Activated naive CD4-positive, alpha-beta T cell treated with anti-CD3 and anti-CD28 coated beads, Interleukin-2, amount 50 U/mL, for 72 hours (primary cell): ENCODE measurements around the gene TPRX1. TPM values are rescaled to one million over a fixed set of nuclear protein-coding genes. Genes with fewer than 3 reads are reported as not detected.
"Not testable (repeated sequence)": the region's sequence is repeated elsewhere in the genome, so short reads cannot be mapped to it uniquely, and the experiment has no call there.

Experiments
- ATAC-seq, 2 donors: fragments of 150-1000 bp; cut with Tn5 transposase; 2 replicates each; pipeline ENCODE4 v1.10.0; 2021; ENCODE audit warnings: mild to moderate bottlenecking in 2 of 2, moderate library complexity in 2 of 2
- DNase-seq, 2 donors: peaks; one replicate each; pipeline ENCODE4 v3.0.0; 2021 to 2022; ENCODE audit warnings: low spot score in 2 of 2
- H3K27ac Mint-ChIP-seq, 2 donors: one replicate each; pipeline ENCODE4 v1.8.0; 2022; ENCODE audit warnings: mild to moderate bottlenecking in 2 of 2, mixed read lengths in 2 of 2
- H3K36me3 Mint-ChIP-seq, 2 donors: one replicate each; pipeline ENCODE4 v1.8.0; 2022; ENCODE audit warnings: mixed read lengths in 2 of 2
- H3K9me3 Mint-ChIP-seq, 2 donors: one replicate each; pipeline ENCODE4 v1.8.0; 2022; ENCODE audit warnings: mixed read lengths in 2 of 2
- total RNA-seq, 2 donors: library from RNA; stranded (reverse); gene quantifications; one replicate each; pipeline ENCODE4 v1.2.3, GENCODE V29; 2022

The TPRX1 gene
- total RNA-seq, 2 donors from 2014 or later = not detected

- ATAC-seq = no peak
- Mint-ChIP-seq H3K9me3 (no peaks in the 10 kb centered on the region), H3K27ac (peak overlapping the region; percentile 96 to 99), H3K36me3 (peaks cover 15 to 20% of the 10 kb centered on the region in 2 donors)
- DNase-seq = no peak
Observed at GRCh38 chr19:47780215-47780551, 24.2 kb downstream of the TPRX1 start.

GRCh38 chr19:47779524-47780214, 24.7 kb downstream of the TPRX1 start:
- Mint-ChIP-seq H3K36me3 (peaks cover 15 to 20% of the 10 kb centered on the region in 2 donors), H3K9me3 (no peaks in the 10 kb centered on the region), H3K27ac (peak overlapping the region; percentile 96 to 99)
- DNase-seq (no peak), ATAC-seq (no peak)

GRCh38 chr19:47778954-47779351, 25.4 kb downstream of the TPRX1 start:
- H3K36me3 Mint-ChIP-seq = peaks cover 15 to 20% of the 10 kb centered on the region in 2 donors
- no peaks in the 10 kb centered on the region for H3K9me3 Mint-ChIP-seq
- ATAC-seq (no peak), DNase-seq (peak in 1 of 2 donors; percentile 18)
- H3K27ac Mint-ChIP-seq = peak overlapping the region; percentile 96 to 99

- H3K27ac Mint-ChIP-seq = peak within 1 kb of the TSS; percentile 96 to 99
Observed at GRCh38 chr19:47778049-47778953, 26.1 kb downstream of the TPRX1 start, which contains the start of gene SELENOW. Gene SELENOW, plus strand, starts transcription at chr19:47778703. Its CDS starts 83 bp downstream, at chr19:47778786.

GRCh38 chr19:47777245-47778048, 26.9 kb downstream of the TPRX1 start:
- not testable (repeated sequence) for ATAC-seq, H3K9me3 Mint-ChIP-seq, DNase-seq
- peaks cover 15 to 20% of the 10 kb centered on the region in 2 donors for H3K36me3 Mint-ChIP-seq
- H3K27ac Mint-ChIP-seq = peak overlapping the region; percentile 90 to 99

More at GRCh38 chr19:47778049-47778953, 26.1 kb downstream of the TPRX1 start, which contains the start of gene SELENOW:
- DNase-seq = peak; percentile 86 to 89
- Mint-ChIP-seq H3K9me3 (no peaks in the 10 kb centered on the region), H3K36me3 (peaks cover 15 to 20% of the 10 kb centered on the region in 2 donors)
- peak; percentile 95 to 97 for ATAC-seq

GRCh38 chr19:47776568-47776967, 27.8 kb downstream of the TPRX1 start:
- ATAC-seq (no peak), DNase-seq (no peak)
- Mint-ChIP-seq H3K9me3 (no peaks in the 10 kb centered on the region), H3K27ac (no peak overlapping the region), H3K36me3 (peaks cover 11 to 16% of the 10 kb centered on the region in 2 donors)

GRCh38 chr19:47771291-47771690, 33.1 kb downstream of the TPRX1 start:
- not testable (repeated sequence) for DNase-seq, H3K36me3 Mint-ChIP-seq, H3K9me3 Mint-ChIP-seq, H3K27ac Mint-ChIP-seq, ATAC-seq

GRCh38 chr19:47769534-47769933, 34.8 kb downstream of the TPRX1 start:
- Mint-ChIP-seq H3K36me3 (no peaks in the 10 kb centered on the region), H3K27ac (no peak overlapping the region), H3K9me3 (peaks cover 3% of the 10 kb centered on the region in 2 donors)
- DNase-seq (no peak), ATAC-seq (no peak)

GRCh38 chr19:47768604-47769003, 35.7 kb downstream of the TPRX1 start:
- no peaks in the 10 kb centered on the region for H3K36me3 Mint-ChIP-seq
- H3K27ac Mint-ChIP-seq = no peak overlapping the region
- ATAC-seq (no peak), DNase-seq (no peak)
- peaks cover 3% of the 10 kb centered on the region in 2 donors for H3K9me3 Mint-ChIP-seq

- H3K36me3 Mint-ChIP-seq = no peaks in the 10 kb centered on the region
- DNase-seq (no peak), ATAC-seq (no peak)
- H3K27ac Mint-ChIP-seq = no peak overlapping the region
- peaks cover 3% of the 10 kb centered on the region in 2 donors for H3K9me3 Mint-ChIP-seq
Observed at GRCh38 chr19:47767349-47767748, 37.0 kb downstream of the TPRX1 start.

- Mint-ChIP-seq H3K9me3 (peaks cover 3% of the 10 kb centered on the region in 2 donors), H3K36me3 (no peaks in the 10 kb centered on the region), H3K27ac (no peak overlapping the region)
- no peak for ATAC-seq
- DNase-seq = no peak
Observed at GRCh38 chr19:47766670-47767069, 37.7 kb downstream of the TPRX1 start.

- no peak overlapping the region for H3K27ac Mint-ChIP-seq
- H3K9me3 Mint-ChIP-seq = peaks cover 3% of the 10 kb centered on the region in 2 donors
- H3K36me3 Mint-ChIP-seq = no peaks in the 10 kb centered on the region
- ATAC-seq (no peak), DNase-seq (no peak)
Observed at GRCh38 chr19:47766359-47766620, 38.1 kb downstream of the TPRX1 start.

- peaks cover 3% of the 10 kb centered on the region in 2 donors for H3K9me3 Mint-ChIP-seq
- peak in 1 of 2 donors; percentile 53 for DNase-seq
- ATAC-seq = peak; percentile 62
- H3K27ac Mint-ChIP-seq = peak overlapping the region in 1 of 2 donors; percentile 69
- no peaks in the 10 kb centered on the region for H3K36me3 Mint-ChIP-seq
Observed at GRCh38 chr19:47765523-47766358, 38.6 kb downstream of the TPRX1 start.

GRCh38 chr19:47764705-47765104, 39.6 kb downstream of the TPRX1 start:
- not testable (repeated sequence) for H3K9me3 Mint-ChIP-seq, DNase-seq, H3K36me3 Mint-ChIP-seq, ATAC-seq, H3K27ac Mint-ChIP-seq

- H3K36me3 Mint-ChIP-seq = peaks cover 0 to 12% of the 10 kb centered on the region in 2 donors
- H3K9me3 Mint-ChIP-seq = no peaks in the 10 kb centered on the region
- no peak for DNase-seq
- H3K27ac Mint-ChIP-seq = no peak overlapping the region
- ATAC-seq = no peak
Observed at GRCh38 chr19:47762615-47763308, 41.6 kb downstream of the TPRX1 start.
